Measurements from ENCODE around the gene CBFA2T3. TPM values are rescaled to one million over a fixed set of nuclear protein-coding genes. Genes with fewer than 3 reads are reported as not detected.

The CBFA2T3 gene
- total RNA-seq, 6 experiments from 2014 or later: 2.5 to 9.8 (median 4.2) TPM

GRCh38 chr16:89000207-89000959 lies 23.4 kb upstream of the CBFA2T3 start:
- intact Hi-C loops (cut with DNase I): no loop called here
- Histone ChIP-seq H3K4me1 (no peaks in the 10 kb centered on the region), H3K36me3 (no peaks in the 10 kb centered on the region), H3K4me3 (no peak overlapping the region), H3K27me3 (peaks cover 0 to 5% of the 10 kb centered on the region in 2 donors), H3K27ac (no peak overlapping the region), H3K9me3 (no peaks in the 10 kb centered on the region)
- WGBS (ENCODE audit: insufficient coverage, low coverage, low lambda C conversion rate, missing lambda C conversion rate): 72% methylated on average over 4 of the region's 36 CpGs
- ATAC-seq (no peak), DNase-seq (no peak)
- TF ChIP-seq CTCF (IDR thresholded peaks at IDR 0.05) (no peak), POLR2A (IDR thresholded peaks at IDR 0.05) (no peak)

- Histone ChIP-seq H3K4me1 (no peaks in the 10 kb centered on the region), H3K27ac (no peak overlapping the region), H3K9me3 (no peaks in the 10 kb centered on the region), H3K36me3 (no peaks in the 10 kb centered on the region), H3K27me3 (peaks cover 0 to 5% of the 10 kb centered on the region in 2 donors), H3K4me3 (no peak overlapping the region)
- DNase-seq (no peak), ATAC-seq (no peak)
- WGBS (ENCODE audit: insufficient coverage, low coverage, low lambda C conversion rate, missing lambda C conversion rate): 19% methylated on average over 31 of the region's 39 CpGs
- TF ChIP-seq POLR2A (IDR thresholded peaks at IDR 0.05): no peak
- TF ChIP-seq CTCF (IDR thresholded peaks at IDR 0.05): no peak
- intact Hi-C loops (cut with DNase I): no loop called here
These were observed 22.6 kb upstream of the CBFA2T3 start for GRCh38 chr16:88999457-89000206.

GRCh38 chr16:88995746-88996535 lies 18.9 kb upstream of the CBFA2T3 start:
- 67% methylated on average over 8 of the region's 28 CpGs for WGBS (ENCODE audit: insufficient coverage, low coverage, low lambda C conversion rate, missing lambda C conversion rate)
- peaks cover 0 to 5% of the 10 kb centered on the region in 2 donors for H3K27me3 ChIP-seq

More at GRCh38 chr16:88995746-88996535, 18.9 kb upstream of the CBFA2T3 start:
- Histone ChIP-seq H3K4me1 (no peaks in the 10 kb centered on the region), H3K36me3 (no peaks in the 10 kb centered on the region), H3K4me3 (no peak overlapping the region), H3K27ac (no peak overlapping the region), H3K9me3 (no peaks in the 10 kb centered on the region)
- TF ChIP-seq POLR2A (IDR thresholded peaks at IDR 0.05): no peak
- TF ChIP-seq CTCF (IDR thresholded peaks at IDR 0.05): no peak
- DNase-seq: no peak
- intact Hi-C loops (cut with DNase I): no loop called here
- no peak for ATAC-seq
